Pons (tissue), 1 donor: ENCODE data around the gene FSIP1.

Experiments used
- DNase-seq: peaks from one replicate; pipeline ENCODE4 v3.0.0-alpha.2; 2016; ENCODE audit warnings: low spot score

FSIP1 gene

DNA sequence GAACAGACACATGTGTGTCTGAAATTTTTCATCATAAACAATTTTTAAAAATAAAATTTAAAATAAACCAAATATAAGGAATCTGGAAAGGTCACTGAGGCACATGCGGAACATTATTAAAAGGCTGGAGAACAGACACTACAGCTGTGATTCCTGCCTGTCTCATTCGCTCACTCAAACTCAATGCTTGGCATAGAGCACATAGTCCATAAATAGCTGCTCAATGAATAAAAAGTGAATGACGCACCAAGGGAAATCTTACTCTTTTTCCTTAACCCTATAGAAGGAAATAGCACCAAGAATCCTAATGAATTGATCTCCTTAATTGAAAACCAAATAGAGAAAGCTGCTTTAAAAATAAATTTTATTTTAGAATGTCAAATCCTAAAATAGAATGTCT lies 98.4 kb downstream of the FSIP1 start:
- no peak for DNase-seq

DNA sequence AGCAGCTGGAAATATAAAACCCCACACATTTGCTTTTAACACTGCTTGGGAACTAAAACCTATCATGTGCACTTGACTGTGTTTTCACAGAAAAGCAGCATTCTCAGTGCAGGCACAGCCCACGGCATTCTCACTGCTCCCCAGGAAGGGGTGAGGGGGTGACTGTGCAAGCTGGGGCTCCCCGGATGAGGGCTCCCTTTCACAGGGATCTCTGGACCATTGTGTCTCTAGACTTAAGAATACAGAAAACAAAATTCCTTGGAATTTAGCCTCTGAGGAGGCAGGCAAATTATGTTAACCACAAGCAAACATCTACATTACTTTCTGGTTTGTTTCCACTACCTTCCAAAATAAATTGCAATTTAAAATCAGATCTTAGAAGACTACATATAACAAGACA lies 100.3 kb downstream of the FSIP1 start:
- no peak for DNase-seq

DNA sequence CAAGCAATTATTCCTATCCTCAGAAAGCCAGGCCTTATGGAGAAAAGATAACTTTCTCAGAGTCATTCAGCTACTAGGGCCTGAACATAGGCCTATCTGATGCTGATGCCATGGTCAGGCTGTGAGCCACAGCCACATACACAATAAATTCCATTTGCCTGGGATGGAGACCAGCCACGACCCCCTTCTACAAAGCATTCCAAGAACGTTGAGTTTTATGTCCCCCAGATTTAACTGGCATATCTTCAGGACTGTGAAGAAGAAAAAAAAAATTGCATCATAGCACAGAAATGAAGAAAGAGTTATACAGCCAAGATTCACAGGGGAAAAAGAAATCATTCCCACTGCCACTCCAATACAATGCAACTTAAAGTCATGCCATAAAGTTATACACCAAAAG lies 101.8 kb downstream of the FSIP1 start:
- no peak for DNase-seq

DNA sequence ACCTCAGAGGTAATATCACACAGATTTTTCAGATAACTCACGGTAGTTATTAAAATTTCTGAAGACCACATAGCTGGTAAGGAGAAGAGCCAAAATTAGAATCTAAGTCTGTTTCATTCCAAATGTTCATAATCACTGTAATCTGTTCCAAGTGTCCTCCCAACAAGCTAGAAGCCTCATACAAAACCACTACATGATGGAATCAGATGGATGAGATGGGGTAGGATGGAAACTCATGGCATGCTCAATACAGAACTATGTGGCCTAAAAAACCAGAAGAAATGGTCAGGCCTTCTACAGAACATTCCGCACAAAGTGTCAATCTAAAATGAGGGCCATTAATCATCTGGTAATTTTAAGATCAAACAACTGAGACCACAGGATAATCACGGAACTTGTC lies 110.0 kb downstream of the FSIP1 start:
- no peak for DNase-seq

DNA sequence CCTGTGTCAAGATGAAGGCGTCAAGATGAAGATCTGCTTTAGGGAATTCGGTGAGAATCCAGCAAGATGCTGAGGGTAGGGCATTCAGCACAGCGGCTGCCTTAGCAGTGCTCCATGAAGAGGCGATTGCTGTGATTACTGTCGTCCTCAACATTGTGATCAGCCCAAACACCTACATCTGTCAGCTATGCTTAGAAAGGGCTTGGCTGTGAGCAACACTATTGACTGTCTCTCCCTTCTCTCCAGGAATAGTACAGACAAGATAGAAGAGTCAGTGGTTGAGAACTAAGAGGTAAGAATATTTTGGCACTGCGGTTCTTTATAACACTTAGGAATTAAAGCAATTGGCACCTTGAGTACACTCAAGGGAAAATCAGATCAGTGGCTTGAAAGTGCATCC lies 110.5 kb downstream of the FSIP1 start:
- DNase-seq = no peak

DNA sequence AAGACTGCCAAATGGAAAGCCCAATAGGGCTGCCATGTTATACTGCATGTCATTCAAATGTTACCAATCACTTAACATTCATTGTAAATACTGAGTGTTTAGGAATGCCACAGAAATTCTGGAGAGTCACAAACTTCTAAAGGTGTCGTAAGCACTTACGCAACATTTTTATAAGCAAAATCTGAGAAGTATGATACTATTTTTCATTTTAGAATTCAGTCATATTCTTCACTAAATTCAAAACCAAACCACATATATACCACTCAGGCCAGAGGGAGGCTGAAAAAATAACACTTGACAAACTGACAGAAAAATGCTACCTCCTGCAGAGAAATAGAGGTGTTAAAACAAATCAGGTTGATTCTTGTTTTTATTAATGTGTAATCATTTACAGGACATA lies 112.0 kb downstream of the FSIP1 start:
- DNase-seq = no peak

DNA sequence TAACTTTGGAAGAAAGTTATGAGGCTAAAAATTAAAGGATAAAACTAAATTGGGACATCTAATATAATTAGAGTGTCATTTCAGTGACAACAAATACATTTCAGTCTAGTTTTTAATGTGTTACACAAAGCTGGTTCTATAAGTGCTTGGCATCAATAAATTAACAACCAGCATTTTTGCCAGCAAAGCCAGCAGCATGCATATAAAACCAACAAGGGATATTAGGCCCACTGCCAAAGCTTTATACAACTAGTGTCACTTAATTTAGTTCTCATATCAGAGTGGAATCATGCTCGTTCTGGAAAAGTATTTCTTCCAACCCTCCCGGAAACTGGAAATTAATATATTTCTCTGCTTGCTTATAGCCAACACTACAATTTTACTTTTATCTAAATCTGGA lies 113.0 kb downstream of the FSIP1 start:
- no peak for DNase-seq

DNA sequence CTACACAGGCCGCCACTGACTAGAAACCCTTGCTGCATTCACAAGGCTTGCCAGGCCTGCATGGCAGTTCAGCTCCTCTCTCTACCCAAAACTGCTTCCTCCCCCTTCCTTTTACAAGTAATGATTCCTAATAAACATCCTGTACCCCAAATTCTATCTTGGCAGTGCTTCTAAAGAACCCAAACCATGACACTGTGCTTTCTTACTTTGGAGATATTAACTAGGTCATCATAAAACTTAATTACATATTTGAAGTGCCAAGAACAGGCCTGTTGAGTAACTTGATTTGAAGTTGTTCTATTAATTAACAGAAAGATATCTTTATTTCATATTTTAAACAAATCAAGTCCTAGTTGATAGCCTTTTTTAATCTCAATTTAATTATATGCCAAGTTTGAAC lies 113.4 kb downstream of the FSIP1 start:
- DNase-seq = no peak

DNA sequence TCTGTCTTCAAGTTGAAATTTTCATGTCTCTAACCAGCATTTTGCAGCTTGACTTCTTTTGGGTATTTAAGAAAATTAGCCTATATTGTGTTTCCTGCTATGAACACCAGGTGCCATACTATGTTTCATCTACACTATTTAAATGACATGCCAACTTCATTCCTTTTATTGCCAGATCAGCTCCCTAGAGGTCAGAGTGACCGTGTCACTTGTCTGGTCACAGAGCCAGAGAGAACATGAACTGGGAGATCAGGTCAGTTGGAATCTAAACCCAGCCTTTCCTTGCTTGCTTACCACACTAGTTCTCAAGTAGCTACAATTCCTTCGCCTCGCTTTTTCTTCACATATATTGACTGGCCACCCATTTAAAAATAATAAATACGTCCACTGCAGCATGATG lies 114.2 kb downstream of the FSIP1 start:
- no peak for DNase-seq

DNA sequence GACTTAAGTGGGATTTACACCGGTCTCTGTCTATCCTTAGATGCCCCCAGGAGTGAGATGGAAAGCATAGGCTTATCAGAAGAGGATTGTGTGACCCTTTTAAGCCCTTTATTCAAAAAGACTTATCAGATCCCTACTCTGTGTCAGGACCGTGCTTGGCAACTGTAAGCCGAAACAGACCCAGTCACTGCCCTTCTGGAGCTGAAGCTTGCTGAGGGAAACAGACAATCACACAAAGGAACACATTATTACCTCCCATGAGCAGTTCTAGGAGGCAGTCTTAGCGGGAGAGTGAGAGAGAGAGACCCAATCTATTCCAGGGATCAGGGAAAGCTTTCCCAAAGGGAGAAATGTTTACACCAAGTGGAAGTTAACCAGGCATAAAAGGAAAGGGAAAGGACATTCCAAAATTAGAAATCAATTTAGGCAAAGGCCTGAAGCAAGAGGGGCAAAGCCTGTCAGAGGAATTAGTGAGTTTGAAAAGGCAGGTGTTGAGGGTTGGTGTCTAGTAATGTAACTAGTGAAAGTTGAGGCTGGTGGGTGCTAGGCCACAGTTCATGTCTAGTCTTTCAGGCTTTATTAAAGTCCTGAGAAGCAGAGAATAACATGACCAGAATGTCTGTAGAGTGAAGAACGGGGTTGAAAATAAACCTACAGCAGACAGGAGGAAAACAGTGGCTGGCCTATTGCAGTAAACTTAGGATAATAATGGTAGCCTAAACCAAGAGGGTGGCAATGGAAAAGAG lies 115.1 kb downstream of the FSIP1 start:
- DNase-seq = no peak

DNA sequence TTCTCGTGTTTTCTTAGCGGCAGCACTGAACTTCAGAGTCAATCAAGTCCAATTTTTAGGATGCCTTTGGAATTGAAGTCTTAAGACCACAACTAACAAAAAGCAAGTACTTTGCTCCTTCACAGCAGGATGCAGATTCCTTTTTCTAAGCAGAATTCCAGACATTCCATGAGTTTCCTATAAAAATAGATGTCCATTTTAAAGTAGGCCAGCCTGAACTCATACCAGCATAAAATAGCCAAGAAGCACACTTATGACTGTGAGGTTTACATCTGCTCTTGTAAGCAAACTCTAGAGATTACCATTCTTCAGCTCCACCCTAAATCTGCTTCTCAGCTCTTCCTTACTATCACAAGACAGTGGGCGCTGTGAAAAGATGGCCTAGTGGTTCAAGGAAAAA lies 116.0 kb downstream of the FSIP1 start:
- DNase-seq = no peak

DNA sequence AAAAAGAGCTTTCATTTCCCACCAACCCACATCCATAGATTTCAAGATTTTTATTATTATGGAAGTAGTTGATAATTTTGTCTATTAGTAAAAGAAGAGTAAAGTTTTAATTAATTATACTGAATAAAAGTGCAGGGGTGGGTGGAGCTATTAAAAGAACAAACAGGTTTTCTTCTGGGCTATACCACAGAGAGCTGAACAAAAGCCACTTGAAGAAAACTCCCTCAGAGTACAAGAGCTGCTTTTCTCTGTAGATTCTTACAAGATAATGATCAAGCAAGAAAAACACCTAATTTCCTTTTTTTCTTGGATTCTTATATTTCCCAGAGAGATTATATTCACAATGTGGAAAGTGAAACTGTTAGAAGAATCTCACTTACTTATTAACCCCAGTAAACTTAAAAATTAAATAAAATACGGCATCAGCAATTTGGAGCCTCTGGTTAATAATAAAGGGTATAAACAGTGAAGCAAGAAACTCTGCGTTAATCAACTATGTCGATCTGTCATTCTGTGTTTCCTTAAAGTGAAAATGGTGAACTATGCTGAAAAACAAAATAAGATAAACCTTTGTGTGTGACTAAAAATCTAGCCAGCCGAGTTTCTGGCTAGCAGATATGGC lies 116.9 kb downstream of the FSIP1 start:
- no peak for DNase-seq

DNA sequence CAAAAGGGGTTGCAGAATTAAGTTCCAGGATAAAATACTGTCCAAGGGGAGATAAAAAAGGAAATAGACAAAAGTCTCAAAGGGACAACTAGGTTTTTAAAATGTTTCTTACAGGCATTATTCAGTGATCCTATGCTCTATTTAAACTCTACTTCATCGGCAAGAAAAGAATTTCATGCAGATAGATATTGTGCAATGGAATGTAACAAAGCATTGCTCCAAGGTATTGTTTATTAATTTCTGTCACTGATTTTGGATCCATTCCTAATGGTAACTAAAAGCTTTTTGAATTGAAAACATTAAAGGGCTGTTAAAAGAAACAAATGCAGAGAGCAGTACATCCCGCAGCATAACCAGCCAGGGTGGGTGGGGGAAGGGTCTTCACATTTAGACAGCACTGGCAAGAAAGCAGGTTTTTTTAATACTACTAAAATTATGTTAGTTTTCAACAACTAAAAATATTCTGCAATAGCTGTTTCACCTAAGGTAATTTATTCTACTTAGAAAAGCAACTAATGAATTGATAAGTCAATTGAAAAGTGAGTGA lies 118.9 kb downstream of the FSIP1 start:
- DNase-seq = no peak

DNA sequence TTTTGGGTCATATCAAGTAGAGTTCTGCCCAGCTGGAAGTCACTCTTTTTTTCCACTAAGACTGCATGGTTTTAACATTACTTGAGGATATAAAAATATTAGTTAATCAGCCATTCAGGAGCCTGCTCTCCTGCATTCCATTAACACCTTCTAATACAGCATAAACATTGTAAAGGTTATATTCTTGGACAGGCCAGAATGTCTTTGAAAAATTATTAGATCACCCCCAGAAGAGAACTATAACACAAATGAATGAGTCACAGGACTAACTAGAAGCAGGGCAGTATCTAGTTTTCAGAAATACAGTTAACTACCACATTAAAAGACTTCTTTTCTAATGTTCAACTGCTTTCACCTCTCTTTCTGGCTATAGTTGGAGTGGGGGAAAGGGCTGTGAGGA lies 120.9 kb downstream of the FSIP1 start:
- no peak for DNase-seq

DNA sequence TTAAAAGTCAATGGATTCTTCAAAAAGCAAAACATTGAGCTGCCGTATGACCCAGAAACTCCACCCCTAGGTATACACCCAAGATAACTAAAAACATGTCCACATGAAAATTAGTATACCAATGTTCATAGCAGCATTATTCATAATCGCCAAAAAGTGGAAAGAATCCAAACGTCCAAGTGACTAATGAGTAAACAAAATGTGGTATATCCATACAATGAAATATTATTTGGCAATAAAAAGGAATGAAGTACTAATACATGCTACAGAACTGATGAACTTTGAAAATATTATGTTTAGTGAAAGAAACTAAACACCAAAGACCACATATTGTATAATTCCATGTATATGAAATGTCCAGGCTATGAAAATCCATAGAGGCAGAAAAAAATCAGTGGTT lies 123.9 kb downstream of the FSIP1 start:
- no peak for DNase-seq

DNA sequence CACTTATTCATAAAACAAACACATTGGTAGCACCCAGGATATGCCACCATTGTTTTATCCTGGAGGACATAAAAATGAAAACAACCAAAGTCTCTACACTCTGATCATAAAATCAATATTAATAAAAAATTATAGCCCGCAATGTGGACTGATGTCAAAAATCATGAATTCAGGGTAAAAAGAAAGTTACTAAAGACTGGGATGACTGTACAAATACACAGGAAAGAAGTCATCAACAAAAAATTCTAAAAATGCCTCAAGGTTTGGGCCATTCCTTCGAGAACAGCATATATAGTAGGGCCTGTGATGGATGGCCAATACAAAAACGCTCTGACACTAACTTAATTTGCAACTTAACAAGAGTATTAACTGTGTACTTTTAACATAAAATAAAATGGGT lies 125.0 kb downstream of the FSIP1 start:
- DNase-seq = no peak

DNA sequence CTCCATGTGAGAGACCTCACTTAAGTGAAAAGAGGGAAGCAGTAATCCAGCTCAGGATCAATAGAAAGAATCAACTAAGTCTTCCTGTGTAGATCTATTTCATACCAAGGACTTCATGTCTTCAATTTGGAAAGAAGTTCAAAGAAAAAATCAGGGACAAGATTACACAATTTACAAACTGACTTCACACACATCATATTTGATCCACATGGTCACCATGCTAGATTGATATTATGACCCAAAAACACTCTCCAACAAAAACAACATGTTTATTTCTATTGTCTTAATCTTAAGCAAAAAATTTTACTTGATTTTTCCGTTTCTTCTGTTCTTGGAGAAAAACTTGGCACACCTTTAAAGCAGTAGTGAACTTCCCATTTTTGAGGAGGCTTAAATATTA lies 125.5 kb downstream of the FSIP1 start:
- DNase-seq = no peak

DNA sequence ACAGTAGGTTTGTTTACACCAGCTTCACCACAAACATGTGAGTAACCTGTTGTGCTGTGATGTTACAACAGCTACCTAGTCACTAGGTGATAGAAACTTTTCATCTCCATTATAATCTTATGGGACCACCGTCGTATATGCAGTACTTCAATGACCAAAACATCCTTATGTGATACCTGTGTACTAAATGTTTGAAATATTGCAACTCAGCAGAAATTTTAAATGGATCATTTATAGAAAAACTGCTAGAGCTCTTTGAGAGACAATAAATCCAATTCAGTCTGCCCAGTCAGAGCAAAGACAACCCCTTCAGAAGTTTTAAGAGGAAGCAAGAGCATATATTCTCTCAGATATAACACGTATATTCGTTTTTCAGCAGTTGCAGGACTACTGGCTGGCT lies 128.3 kb downstream of the FSIP1 start:
- no peak for DNase-seq

DNA sequence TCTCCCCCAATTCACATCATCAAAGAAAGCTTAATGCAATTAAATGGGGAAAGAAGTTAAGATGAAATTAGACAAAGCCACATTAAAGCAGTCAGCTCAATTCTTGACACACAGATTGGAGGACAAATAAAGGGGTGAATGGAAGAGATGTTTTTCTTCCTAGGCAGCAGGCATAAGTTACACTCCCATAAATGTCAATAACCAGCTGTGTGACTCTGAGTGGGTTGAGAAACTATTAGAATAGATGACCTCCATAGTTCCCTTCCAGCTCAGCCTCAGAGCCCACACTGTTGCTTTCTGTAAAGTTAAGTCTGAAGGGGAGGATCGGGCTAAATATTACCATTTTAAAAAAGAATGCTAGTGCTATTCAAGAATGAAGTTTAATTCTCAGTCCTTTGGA lies 130.8 kb downstream of the FSIP1 start:
- DNase-seq = no peak

DNA sequence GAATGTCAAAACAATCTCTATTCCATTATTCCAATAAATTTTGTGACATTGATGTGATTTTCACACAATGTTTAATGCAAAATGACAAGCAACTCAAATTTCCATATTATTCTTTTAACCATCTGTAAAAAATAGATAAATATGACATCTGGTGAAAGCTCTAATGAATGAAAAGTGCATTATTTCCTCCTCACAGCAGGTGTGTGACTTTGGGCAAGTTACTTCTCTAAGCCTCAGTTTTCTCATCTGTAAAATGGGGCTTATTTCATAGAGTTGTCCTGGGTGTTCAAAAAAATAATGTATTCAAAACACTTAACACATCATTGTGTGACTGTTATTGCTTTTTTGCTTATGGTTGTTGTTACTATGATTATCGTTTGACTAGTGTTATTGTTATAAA lies 131.3 kb downstream of the FSIP1 start:
- DNase-seq = no peak

DNA sequence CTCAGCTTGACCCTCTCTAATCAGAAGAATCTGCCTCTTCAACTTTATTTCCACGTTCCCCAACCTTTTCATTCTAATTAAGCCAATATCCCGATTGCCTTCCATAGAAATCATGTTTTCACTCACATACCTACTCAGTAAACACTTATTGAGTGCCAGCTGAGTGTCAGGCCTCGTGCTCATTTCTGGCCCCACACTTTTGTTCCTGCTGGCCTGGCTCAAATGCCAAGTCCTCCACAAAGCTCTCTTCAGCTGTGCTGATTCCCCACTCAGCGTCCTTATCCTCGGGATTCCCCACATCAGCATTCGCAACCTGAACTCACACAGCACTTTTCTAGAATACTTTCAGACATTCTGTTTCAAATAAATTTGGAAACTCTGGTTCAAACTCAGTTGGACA lies 132.9 kb downstream of the FSIP1 start:
- DNase-seq = no peak

DNA sequence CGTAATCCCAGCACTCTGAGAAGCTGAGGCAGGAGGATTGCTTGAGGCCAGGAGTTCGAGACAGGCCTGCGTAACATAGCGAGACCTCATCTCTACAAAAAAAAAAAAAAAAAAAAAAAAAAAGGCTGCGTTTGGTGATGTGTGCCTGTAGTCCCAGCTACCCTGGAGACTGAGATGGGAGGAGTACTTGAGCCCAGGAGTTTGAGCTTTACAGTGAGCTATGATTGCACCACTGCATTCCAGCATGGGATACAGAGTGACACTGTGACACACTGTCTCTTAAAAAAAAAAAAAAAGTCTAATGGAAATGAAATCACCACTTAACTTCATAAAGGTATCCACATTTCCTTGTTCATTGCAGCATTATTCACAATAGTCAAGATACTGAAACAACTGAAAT lies 136.2 kb downstream of the FSIP1 start:
- DNase-seq = no peak

DNA sequence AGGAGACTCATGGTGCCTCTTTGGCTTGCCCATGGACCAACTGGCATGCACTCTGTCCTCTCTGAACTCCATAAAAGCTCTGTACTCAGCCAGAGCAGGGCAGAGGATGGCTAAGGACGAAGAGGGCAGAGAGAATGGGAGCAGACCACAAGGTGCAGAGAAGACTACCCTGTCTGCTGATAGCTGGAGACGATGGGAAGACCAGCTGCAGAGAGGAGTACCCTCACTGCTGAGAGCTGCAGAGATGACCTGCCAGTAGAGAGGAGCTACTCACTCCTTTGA lies 136.7 kb downstream of the FSIP1 start:
- no peak for DNase-seq
